Gastroesophageal sphincter (tissue), 4 donors: ENCODE results near the gene ITM2C. TPM values are rescaled to one million over a fixed set of nuclear protein-coding genes. Genes with fewer than 3 reads are reported as not detected.

Source experiments
- ATAC-seq: fragments of 150-250 bp; one replicate; pipeline ENCODE4 v1.9.1; 2016; ENCODE audit warnings: mild to moderate bottlenecking, moderate library complexity
- H3K27ac ChIP-seq, 4 donors: fragments of 200-600 bp; sonication (generic) in 3 of 4; 1 replicate in 3 of 4; 2 replicates in 1 of 4; pipeline ENCODE4 v1.5.1; 2016 to 2019
- H3K27me3 ChIP-seq: fragments of 200-600 bp; sonication (generic); one replicate; pipeline ENCODE4 v1.5.1; 2019
- H3K36me3 ChIP-seq, 2 donors: fragments of 200-600 bp; sonication (generic); one replicate each; pipeline ENCODE4 v1.5.1; 2019; ENCODE audit warnings: control low read depth in 1 of 2
- H3K4me1 ChIP-seq, 3 donors: fragments of 200-600 bp; sonication (generic); 1 replicate in 2 of 3; 2 replicates in 1 of 3; pipeline ENCODE4 v1.5.1; 2016 to 2019; ENCODE audit warnings: control low read depth in 2 of 3
- H3K4me3 ChIP-seq, 2 donors: fragments of 200-600 bp; sonication (generic); one replicate each; pipeline ENCODE4 v1.5.1; 2019; ENCODE audit warnings: mild to moderate bottlenecking in 1 of 2, moderate library complexity in 1 of 2
- H3K9me3 ChIP-seq, 3 donors: fragments of 200-600 bp; sonication (generic); one replicate each; pipeline ENCODE4 v1.5.1; 2017 to 2019; ENCODE audit warnings: control low read depth in 2 of 3
- EP300 ChIP-seq: sonication (generic); formaldehyde crosslinking; IDR thresholded peaks from one replicate; pipeline ENCODE4 v1.6.1; 2017; ENCODE audit warnings: antibody characterized with exemption, mild to moderate bottlenecking
- POLR2A ChIP-seq, 2 donors: fragments of 450-650 bp; IDR thresholded peaks; one replicate each; pipeline ENCODE4 v1.6.1; 2017; ENCODE audit warnings: antibody characterized with exemption in 2 of 2, mild to moderate bottlenecking in 2 of 2, moderate library complexity in 1 of 2
- POLR2AphosphoS5 ChIP-seq: sonication (generic); formaldehyde crosslinking; IDR thresholded peaks from one replicate; pipeline ENCODE4 v1.6.1; 2017; ENCODE audit warnings: antibody characterized with exemption
- WGBS, 2 donors: methylation state at CpG; one replicate each; pipeline ENCODE4 v1.1.5; 2018; ENCODE audit warnings: low coverage in 1 of 2; 5-methylcytosine and 5-hydroxymethylcytosine counted together
- total RNA-seq, 4 donors: library from RNA; depleted of rRNA; stranded (reverse); fragments of >200 nt; gene quantifications; one replicate each; pipeline ENCODE4 v1.1.0, GENCODE V29; 2016
- TF ChIP-seq, protein P1 (sequence below), 4 experiments: fragments of 200-600 bp in 2 of 4; fragments of 450-650 bp in 2 of 4; sonication (generic) in 1 of 4; IDR thresholded peaks; one replicate each; pipeline ENCODE4 v1.5.1; 2017 to 2019; ENCODE audit warnings: antibody characterized with exemption in 4 of 4, mild to moderate bottlenecking in 2 of 4, moderate library complexity in 2 of 4

Gene ITM2C
- total RNA-seq, 4 donors from 2014 or later, result 70.2 to 141 (median 84.0) TPM

DNA sequence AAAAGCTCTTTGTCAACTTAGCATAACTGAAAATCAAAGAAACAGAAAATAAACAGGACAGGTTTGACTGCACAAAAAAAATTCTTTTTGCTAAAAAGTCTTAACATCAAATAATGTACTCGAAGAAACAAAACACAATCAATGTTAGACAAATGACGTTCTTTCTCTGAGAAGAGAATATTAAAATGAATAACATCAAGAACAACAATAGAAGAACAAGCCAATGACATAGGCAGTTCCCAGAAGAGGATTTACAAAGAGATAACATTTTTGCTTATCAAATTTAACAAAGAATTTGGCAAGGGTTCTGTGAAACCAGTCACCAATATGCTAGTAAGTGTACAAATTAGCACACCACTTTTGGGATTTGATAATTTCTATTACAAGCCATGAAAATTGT is 54.5 kb downstream of the ITM2C start:
- Histone ChIP-seq H3K27ac (no peak overlapping the region), H3K4me1 (no peaks in the 10 kb centered on the region), H3K9me3 (no peaks in the 10 kb centered on the region), H3K4me3 (no peak overlapping the region), H3K36me3 (no peaks in the 10 kb centered on the region), H3K27me3 (peaks cover 2% of the 10 kb centered on the region)
- TF ChIP-seq POLR2AphosphoS5 (no peak), EP300 (no peak), POLR2A (IDR thresholded peaks at IDR 0.05) (no peak)
- TF ChIP-seq, protein P1, sequence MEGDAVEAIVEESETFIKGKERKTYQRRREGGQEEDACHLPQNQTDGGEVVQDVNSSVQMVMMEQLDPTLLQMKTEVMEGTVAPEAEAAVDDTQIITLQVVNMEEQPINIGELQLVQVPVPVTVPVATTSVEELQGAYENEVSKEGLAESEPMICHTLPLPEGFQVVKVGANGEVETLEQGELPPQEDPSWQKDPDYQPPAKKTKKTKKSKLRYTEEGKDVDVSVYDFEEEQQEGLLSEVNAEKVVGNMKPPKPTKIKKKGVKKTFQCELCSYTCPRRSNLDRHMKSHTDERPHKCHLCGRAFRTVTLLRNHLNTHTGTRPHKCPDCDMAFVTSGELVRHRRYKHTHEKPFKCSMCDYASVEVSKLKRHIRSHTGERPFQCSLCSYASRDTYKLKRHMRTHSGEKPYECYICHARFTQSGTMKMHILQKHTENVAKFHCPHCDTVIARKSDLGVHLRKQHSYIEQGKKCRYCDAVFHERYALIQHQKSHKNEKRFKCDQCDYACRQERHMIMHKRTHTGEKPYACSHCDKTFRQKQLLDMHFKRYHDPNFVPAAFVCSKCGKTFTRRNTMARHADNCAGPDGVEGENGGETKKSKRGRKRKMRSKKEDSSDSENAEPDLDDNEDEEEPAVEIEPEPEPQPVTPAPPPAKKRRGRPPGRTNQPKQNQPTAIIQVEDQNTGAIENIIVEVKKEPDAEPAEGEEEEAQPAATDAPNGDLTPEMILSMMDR (IDR thresholded peaks at IDR 0.05), result no peak
- 68 to 100% methylated on average over 2 of the region's 2 CpGs for WGBS, 2 donors
- ATAC-seq, result no peak

DNA sequence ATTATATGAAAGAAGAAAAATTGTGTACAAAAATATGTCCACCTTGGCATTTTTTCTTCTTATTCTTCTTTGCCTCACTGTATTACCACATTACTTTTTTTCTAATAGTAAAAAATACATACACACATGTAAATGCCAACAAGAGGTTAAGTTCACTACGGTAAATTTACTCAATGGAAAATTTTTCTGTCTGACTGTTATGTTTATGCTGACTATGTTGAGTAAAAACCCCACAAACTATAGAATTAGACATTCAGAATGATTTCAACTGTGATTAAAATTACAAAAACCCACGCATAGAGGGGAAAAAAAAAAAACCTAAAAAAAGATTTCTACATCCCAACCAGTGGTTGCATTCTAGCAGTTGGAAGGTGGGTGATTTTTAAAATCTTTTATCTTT is 54.9 kb downstream of the ITM2C start:
- H3K36me3 ChIP-seq, result no peaks in the 10 kb centered on the region
- no peak for ATAC-seq
- H3K4me1 ChIP-seq, result no peaks in the 10 kb centered on the region
- H3K4me3 ChIP-seq, result no peak overlapping the region
- no peak for TF ChIP-seq POLR2A (IDR thresholded peaks at IDR 0.05)
- TF ChIP-seq, protein P1 (IDR thresholded peaks at IDR 0.05), result no peak
- no peak for TF ChIP-seq EP300
- TF ChIP-seq POLR2AphosphoS5, result no peak
- H3K27ac ChIP-seq, result no peak overlapping the region
- H3K27me3 ChIP-seq, result peaks cover 1% of the 10 kb centered on the region
- H3K9me3 ChIP-seq, result no peaks in the 10 kb centered on the region
- WGBS, 2 donors, result 53 to 88% methylated on average over 2 of the region's 2 CpGs

DNA sequence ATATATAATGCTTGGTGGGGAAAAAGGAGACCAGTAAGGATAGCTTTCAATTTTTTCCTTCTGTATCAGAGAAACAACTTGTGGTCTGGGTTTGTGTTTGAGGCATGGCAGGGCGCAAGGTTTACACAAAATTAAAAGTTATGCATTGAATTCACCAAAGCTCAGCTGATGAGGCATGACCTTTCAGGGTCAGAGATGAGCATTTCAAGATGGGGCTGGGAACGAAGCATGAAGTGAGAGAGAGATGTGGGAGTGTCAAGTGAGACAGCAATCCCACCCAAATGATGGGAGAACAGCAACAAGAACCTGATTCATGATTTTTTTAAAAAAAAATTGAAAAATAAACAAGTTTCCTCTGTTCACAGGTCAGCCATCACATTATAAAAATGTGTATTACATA is 55.4 kb downstream of the ITM2C start:
- Histone ChIP-seq H3K27me3 (peaks cover 6% of the 10 kb centered on the region), H3K27ac (no peak overlapping the region), H3K9me3 (no peaks in the 10 kb centered on the region), H3K4me1 (no peaks in the 10 kb centered on the region), H3K4me3 (no peak overlapping the region), H3K36me3 (no peaks in the 10 kb centered on the region)
- ATAC-seq, result no peak
- TF ChIP-seq POLR2AphosphoS5 (no peak), POLR2A (IDR thresholded peaks at IDR 0.05) (no peak), EP300 (no peak)
- TF ChIP-seq, protein P1 (IDR thresholded peaks at IDR 0.05), result no peak
- WGBS, 2 donors, result 43 to 64% methylated on average over 1 to 2 of the region's 2 CpGs

DNA sequence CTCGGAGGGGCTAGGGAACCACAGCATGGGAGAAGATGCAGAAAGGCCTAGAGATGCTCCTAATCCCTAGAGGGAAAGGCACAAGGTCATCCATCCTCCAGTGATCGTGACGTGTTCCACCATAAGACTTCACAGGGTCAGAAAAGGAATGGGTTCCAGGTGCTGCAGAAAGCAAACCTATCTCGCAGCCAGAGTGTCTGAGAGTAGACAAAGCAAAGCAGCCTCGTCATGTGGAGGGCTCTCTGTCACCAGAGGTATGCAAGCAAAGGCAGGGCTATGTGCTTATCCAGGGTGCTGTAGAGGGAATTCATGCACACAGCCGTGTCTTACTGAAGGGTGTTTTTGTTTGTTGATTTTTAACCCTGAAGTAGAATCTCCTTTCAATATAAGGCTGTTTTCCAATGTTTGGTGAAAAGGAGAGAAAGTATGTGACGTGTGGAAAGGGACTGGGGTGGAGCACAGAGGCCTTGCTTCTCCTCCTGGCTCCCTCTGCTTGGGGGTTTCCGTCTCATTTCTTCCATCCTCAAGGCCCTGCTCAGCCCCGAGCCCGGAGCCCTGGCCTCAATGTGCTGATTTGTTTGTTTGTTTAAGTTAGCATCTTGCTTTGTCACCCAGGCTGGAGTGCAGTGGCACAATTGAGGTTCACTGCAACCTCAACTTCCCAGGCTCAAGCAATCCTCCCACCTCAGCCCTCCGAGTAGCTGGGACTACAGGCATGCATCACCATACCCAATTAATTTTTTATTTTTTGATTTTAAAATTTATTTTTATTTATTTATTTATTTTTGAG is 57.3 kb downstream of the ITM2C start:
- no peaks in the 10 kb centered on the region for H3K4me1 ChIP-seq
- H3K27ac ChIP-seq, result no peak overlapping the region
- ATAC-seq, result no peak
- no peaks in the 10 kb centered on the region for H3K9me3 ChIP-seq
- WGBS, 2 donors, result 63 to 79% methylated on average over 7 to 9 of the region's 11 CpGs
- no peak overlapping the region for H3K4me3 ChIP-seq
- peaks cover 6% of the 10 kb centered on the region for H3K27me3 ChIP-seq
- TF ChIP-seq, protein P1 (IDR thresholded peaks at IDR 0.05), result no peak
- no peak for TF ChIP-seq POLR2A (IDR thresholded peaks at IDR 0.05)
- TF ChIP-seq EP300, result no peak
- no peak for TF ChIP-seq POLR2AphosphoS5
- no peaks in the 10 kb centered on the region for H3K36me3 ChIP-seq

DNA sequence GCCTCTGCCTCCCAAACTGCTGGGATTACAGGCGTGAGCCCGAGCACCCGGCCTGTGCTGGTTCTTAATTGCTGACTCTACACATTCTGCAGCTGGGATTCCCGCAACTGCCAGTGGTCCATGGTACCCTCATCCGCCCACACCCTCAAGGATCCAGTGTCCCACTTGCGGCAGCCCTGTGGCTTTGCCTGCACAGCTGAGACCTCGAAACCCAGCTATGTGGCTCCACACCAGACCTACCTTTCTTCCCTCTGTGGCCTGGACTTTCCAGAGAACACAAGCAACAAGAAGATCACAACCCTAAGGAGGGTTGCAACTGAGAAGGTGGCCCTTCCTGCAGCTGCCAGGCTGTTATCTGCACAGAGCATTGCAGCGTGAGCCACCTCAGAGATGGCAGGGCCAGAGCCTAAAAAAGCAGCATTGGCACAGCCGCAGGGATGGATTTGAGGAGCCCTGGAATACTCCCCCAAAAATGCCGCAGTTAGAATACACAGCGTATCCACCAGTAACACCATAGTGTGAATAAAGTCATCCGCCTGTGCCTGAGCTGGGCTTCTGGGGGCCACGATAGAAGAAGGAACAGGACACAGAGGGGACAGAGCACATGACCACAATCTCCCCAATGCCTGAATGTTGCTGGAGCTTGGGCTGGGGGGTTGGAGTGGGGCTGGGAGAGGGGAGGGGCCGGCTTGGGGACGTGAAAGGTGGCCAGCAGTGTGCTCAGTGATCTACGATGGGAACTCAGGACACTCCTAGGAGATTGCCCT is 58.4 kb downstream of the ITM2C start:
- Histone ChIP-seq H3K27ac (no peak overlapping the region), H3K4me1 (no peaks in the 10 kb centered on the region), H3K4me3 (no peak overlapping the region), H3K36me3 (no peaks in the 10 kb centered on the region), H3K27me3 (peaks cover 6% of the 10 kb centered on the region), H3K9me3 (no peaks in the 10 kb centered on the region)
- no peak for TF ChIP-seq EP300
- TF ChIP-seq, protein P1 (IDR thresholded peaks at IDR 0.05), result no peak
- TF ChIP-seq POLR2A (IDR thresholded peaks at IDR 0.05), result no peak
- no peak for TF ChIP-seq POLR2AphosphoS5
- ATAC-seq, result no peak
- WGBS, 2 donors, result 60 to 86% methylated on average over 1 to 12 of the region's 16 CpGs
